GM10266 (cell line): ENCODE data around the gene TBC1D4.
A peak's percentile ranks its signal among the peaks of the same experiment; 100 is the strongest.

ENCODE experiments used
- DNase-seq: peaks from one replicate; pipeline ENCODE4 v3.0.0; 2012; ENCODE audit errors: extremely low spot score
- CTCF ChIP-seq: IDR thresholded peaks from 2 replicates; pipeline ENCODE4 v1.5.1; 2012; ENCODE audit warnings: mild to moderate bottlenecking, low read depth; ENCODE audit not compliant: control insufficient read depth, insufficient read depth; ENCODE audit errors: missing control alignments

TBC1D4 gene

GRCh38 chr13:75417012-75417384, 65.0 kb downstream of the TBC1D4 start:
- DNase-seq, result no peak
- TF ChIP-seq CTCF, result no peak

DNA sequence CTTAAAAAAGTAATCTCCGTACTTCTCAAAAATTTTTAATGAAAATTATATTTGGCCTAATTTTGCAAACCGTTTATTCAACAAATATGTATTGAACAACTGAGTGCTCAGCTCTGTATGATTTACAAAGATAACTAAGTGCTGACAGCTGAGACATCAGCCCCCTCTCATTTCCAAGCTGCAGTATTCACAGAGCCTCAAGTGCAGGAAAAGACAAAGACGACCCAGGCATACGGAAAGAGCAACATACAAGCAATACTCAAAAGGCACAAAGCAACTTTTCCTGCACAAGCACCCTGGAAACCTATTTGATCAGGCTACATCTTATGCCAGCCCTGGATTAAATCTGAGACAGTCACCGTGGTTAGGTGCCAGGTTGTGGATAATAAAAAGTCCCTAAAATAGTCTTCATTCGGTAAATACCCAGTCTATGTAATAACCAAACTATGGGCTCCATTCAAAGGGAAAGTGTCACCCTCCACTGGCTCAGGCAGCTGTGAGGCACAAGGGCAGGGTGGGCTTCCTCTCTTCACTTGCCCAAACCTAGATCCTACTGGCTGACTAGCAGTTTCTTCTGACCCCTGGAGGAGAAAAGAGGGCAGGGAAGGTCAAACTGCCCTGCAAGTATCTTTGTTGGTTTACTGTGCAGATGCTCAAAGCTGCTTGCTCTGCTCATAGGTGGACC, 65.5 kb downstream of the TBC1D4 start:
- peak; percentile 12 for TF ChIP-seq CTCF
- DNase-seq, result no peak

- DNase-seq, result no peak
- TF ChIP-seq CTCF, result no peak
Observed at GRCh38 chr13:75415694-75416093, 66.3 kb downstream of the TBC1D4 start.

DNA sequence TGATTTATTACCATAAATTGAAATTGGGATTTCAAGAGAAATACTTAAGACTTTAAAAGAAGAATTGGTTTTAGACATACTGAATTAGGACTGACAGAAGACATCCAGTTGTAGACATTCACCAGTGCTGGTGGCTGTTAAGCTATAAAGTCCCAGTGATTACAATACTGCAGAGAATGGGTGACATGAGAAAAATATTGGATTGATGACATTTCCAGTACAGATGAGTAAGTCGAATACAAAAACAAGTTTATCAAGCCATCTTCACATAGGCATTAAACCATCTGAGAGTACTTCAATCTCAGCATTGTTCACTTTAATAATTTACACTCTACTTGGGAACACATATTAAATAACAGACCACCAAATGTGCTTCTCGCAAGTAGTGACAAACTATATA, 66.8 kb downstream of the TBC1D4 start:
- DNase-seq, result no peak
- no peak for TF ChIP-seq CTCF

GRCh38 chr13:75414036-75414827, 67.7 kb downstream of the TBC1D4 start:
- TF ChIP-seq CTCF, result no peak
- DNase-seq, result no peak

- TF ChIP-seq CTCF, result no peak
Observed at GRCh38 chr13:75411924-75412537, 69.9 kb downstream of the TBC1D4 start.

GRCh38 chr13:75410207-75410606, 71.8 kb downstream of the TBC1D4 start:
- no peak for TF ChIP-seq CTCF
- no peak for DNase-seq

More at GRCh38 chr13:75411924-75412537, 69.9 kb downstream of the TBC1D4 start:
- no peak for DNase-seq
